Type B pancreatic cell (in vitro differentiated cells): ENCODE measurements around the gene DZIP3. TPM values are rescaled to one million over a fixed set of nuclear protein-coding genes. Genes with fewer than 3 reads are reported as not detected.

ENCODE experiments used
- DNase-seq: peaks from one replicate; pipeline ENCODE4 v3.0.0; 2021; ENCODE audit warnings: mixed read lengths; ENCODE audit not compliant: unreplicated experiment; ENCODE audit errors: extremely low spot score
- H3K27ac Mint-ChIP-seq: 2 replicates; pipeline ENCODE4 v1.8.0; 2021; ENCODE audit warnings: mild to moderate bottlenecking, mixed read lengths
- H3K27me3 Mint-ChIP-seq: 2 replicates; pipeline ENCODE4 v1.8.0; 2021; ENCODE audit warnings: mixed read lengths
- H3K36me3 Mint-ChIP-seq: 2 replicates; pipeline ENCODE4 v1.8.0; 2021; ENCODE audit warnings: mixed read lengths
- H3K4me1 Mint-ChIP-seq: one replicate; pipeline ENCODE4 v1.8.0; 2021; ENCODE audit warnings: mixed read lengths; ENCODE audit not compliant: unreplicated experiment
- H3K4me3 Mint-ChIP-seq: 2 replicates; pipeline ENCODE4 v1.8.0; 2021; ENCODE audit warnings: mild to moderate bottlenecking, mixed read lengths
- H3K9me3 Mint-ChIP-seq: 2 replicates; pipeline ENCODE4 v1.8.0; 2021; ENCODE audit warnings: mixed read lengths
- long read RNA-seq: library from polyadenylated mRNA; unstranded; transcript quantifications from one replicate; pipeline ENCODE4 v2.0.0, GENCODE V29; 2020
- total RNA-seq: library from RNA; stranded (reverse); gene quantifications from 2 replicates; pipeline ENCODE4 v1.2.1, GENCODE V29; 2021; ENCODE audit warnings: low replicate concordance
- TF ChIP-seq, protein P1 (sequence below): fragments of 200-600 bp; sonication (generic); conservative IDR thresholded peaks from 2 replicates; pipeline ENCODE4 v1.5.0; 2021; ENCODE audit warnings: antibody characterized with exemption, mild to moderate bottlenecking

The DZIP3 gene, protein sequence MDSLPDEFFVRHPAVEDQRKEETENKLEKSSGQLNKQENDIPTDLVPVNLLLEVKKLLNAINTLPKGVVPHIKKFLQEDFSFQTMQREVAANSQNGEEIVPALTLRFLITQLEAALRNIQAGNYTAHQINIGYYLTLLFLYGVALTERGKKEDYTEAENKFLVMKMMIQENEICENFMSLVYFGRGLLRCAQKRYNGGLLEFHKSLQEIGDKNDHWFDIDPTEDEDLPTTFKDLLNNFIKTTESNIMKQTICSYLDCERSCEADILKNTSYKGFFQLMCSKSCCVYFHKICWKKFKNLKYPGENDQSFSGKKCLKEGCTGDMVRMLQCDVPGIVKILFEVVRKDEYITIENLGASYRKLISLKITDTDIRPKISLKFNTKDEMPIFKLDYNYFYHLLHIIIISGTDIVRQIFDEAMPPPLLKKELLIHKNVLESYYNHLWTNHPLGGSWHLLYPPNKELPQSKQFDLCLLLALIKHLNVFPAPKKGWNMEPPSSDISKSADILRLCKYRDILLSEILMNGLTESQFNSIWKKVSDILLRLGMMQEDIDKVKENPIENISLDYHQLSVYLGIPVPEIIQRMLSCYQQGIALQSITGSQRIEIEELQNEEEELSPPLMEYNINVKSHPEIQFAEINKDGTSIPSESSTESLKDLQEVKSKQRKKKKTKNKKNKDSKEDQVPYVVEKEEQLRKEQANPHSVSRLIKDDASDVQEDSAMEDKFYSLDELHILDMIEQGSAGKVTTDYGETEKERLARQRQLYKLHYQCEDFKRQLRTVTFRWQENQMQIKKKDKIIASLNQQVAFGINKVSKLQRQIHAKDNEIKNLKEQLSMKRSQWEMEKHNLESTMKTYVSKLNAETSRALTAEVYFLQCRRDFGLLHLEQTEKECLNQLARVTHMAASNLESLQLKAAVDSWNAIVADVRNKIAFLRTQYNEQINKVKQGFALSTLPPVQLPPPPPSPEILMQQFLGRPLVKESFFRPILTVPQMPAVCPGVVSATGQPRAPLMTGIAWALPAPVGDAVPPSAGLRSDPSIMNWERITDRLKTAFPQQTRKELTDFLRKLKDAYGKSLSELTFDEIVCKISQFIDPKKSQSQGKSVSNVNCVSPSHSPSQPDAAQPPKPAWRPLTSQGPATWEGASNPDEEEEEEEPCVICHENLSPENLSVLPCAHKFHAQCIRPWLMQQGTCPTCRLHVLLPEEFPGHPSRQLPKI
- total RNA-seq = 14.0 and 22.9 TPM in 2 replicates
- long read RNA-seq, transcript DZIP3-203 (16 exons, 2,076 nt) = major isoform, 7 of 90 reads
- long read RNA-seq, partial matches to known transcripts = 73 of 90 reads
- long read RNA-seq, other reads (novel, unspliced or antisense) = 10 of 90 reads

DNA sequence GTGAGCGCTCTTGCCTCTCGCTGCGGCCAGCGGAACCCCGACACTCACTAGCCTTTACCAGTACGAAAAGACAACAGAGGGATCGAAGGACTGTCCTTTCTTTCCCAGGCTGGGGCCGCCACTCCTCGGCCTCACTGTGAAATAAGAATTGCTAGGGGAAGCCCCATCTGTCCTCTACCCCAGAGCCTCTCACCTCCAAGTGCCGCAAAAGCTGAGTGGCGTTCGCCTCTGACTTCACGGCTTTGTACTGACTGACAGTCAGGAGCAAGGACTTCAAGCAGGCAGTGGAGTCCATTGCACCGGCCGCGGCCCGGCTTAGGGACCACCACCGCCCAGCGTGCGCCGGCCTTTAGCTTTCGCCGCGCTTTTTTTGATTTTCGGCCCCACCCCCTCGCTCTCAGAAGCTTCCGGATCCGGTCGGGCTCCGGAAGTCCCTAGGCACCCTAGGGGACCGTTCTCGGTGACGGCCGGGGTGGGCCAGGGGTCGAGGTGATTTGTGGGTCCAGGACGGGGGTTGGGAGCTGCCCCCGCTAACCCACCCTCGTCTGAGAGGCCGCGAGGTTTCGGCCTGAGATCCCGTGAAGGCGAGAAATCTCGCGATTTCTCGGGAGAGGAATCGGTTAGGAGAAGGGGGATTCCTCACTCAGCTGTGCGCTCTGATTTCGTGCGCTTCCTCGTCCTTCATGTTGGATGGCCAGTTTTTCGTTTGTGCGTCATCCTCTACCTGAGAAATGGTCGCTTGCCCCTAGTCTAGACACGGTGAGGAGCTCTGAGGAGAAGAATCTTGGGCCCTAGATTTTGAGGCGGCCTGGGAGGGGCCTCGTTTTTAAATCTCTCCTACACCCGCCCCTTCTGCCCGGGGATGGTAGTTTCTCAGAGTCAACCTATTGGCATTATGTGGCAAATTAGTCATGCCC lies at the start of gene DZIP3, which contains the start of gene CIP2A:
TSS of gene DZIP3 (plus strand) at position 642 of the 917 bp plus-strand sequence. CDS start 15,685 bp downstream, outside the sequence.
TSS of gene CIP2A (minus strand) at position 358 of the 917 bp plus-strand sequence. CDS start at position 295, 63 bp downstream.
- peaks cover 6% of the 10 kb centered on the region for H3K36me3 Mint-ChIP-seq
- H3K4me1 Mint-ChIP-seq = peaks cover 19% of the 10 kb centered on the region

DNA sequence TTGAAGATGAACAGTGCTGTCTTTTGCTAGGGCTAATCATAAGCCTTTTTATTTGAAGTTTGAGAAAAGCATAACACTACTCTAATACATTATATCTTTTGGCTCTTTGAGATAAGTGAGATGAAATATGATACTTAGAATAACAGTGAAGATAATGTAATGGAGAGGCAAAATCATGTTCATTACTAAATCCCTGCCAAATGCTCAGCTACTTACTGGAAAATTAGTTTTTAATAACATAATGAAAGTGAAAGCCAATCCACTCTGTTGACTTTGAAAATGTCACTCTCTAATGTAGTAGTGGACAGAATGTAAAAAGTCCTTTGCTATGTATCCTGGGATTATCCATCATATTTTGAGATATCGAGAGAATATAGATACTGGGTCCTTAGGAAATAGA lies 43.3 kb upstream of the DZIP3 start:
- peaks cover 19% of the 10 kb centered on the region for H3K36me3 Mint-ChIP-seq

More for the DNA sequence above, at the start of gene DZIP3, which contains the start of gene CIP2A:
- H3K4me3 Mint-ChIP-seq = peak within 1 kb of the TSS; percentile 99
- H3K9me3 Mint-ChIP-seq = no peaks in the 10 kb centered on the region
- H3K27me3 Mint-ChIP-seq = no peaks in the 10 kb centered on the region
- peak within 1 kb of the TSS; percentile 99 for H3K27ac Mint-ChIP-seq
- peak; percentile 95 for DNase-seq
- TF ChIP-seq, protein P1, sequence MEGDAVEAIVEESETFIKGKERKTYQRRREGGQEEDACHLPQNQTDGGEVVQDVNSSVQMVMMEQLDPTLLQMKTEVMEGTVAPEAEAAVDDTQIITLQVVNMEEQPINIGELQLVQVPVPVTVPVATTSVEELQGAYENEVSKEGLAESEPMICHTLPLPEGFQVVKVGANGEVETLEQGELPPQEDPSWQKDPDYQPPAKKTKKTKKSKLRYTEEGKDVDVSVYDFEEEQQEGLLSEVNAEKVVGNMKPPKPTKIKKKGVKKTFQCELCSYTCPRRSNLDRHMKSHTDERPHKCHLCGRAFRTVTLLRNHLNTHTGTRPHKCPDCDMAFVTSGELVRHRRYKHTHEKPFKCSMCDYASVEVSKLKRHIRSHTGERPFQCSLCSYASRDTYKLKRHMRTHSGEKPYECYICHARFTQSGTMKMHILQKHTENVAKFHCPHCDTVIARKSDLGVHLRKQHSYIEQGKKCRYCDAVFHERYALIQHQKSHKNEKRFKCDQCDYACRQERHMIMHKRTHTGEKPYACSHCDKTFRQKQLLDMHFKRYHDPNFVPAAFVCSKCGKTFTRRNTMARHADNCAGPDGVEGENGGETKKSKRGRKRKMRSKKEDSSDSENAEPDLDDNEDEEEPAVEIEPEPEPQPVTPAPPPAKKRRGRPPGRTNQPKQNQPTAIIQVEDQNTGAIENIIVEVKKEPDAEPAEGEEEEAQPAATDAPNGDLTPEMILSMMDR = peak; percentile 38

DNA sequence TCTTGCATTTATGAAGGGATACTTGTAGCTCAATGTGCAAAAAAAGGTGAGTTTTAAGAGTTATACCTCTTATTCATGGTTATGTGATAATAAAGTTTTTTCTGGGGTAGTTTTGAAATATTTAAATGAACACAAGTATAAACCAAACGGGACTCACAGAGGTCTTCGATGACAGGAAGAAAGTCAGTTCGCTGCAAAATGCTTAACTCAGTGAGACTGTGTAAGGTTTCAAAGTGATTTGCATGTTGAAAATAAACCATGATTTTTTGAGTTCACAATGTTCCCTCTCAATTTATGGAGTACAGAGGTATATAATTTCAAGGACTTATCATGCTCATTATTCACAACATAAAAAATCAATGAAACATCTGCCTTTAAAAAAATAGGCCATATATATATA lies 42.8 kb upstream of the DZIP3 start:
- Mint-ChIP-seq H3K9me3 (no peaks in the 10 kb centered on the region), H3K4me1 (peaks cover 8% of the 10 kb centered on the region), H3K4me3 (no peak overlapping the region), H3K27me3 (no peaks in the 10 kb centered on the region), H3K27ac (no peak overlapping the region), H3K36me3 (peaks cover 19% of the 10 kb centered on the region)
- TF ChIP-seq, protein P1 = no peak
- DNase-seq = no peak

More for the DNA sequence above, 43.3 kb upstream of the DZIP3 start:
- no peak overlapping the region for H3K27ac Mint-ChIP-seq
- DNase-seq = no peak
- peaks cover 8% of the 10 kb centered on the region for H3K4me1 Mint-ChIP-seq
- no peaks in the 10 kb centered on the region for H3K27me3 Mint-ChIP-seq
- no peak overlapping the region for H3K4me3 Mint-ChIP-seq
- TF ChIP-seq, protein P1 = no peak
- no peaks in the 10 kb centered on the region for H3K9me3 Mint-ChIP-seq

DNA sequence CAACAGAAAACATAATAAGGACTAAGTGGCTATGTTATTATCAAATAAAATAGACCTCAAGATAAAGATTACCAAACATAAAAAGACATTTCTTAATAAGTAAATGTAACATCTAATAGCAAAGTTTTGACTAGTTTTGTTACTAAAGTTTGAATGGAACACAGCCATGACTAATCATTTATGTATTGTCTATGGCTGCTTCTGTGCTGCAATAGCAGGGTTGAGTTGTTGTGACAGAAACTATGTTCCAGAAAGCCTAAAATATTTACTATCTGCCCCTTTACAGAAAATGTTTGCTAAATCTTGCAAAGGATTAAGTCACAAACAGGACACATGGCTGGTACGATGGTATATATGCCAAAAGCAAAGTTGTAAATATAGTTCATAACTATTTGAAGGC lies 41.2 kb upstream of the DZIP3 start:
- H3K27me3 Mint-ChIP-seq = no peaks in the 10 kb centered on the region

More for the DNA sequence above, 41.2 kb upstream of the DZIP3 start:
- TF ChIP-seq, protein P1 = no peak
- Mint-ChIP-seq H3K27ac (no peak overlapping the region), H3K9me3 (no peaks in the 10 kb centered on the region), H3K36me3 (peaks cover 13% of the 10 kb centered on the region), H3K4me1 (peaks cover 11% of the 10 kb centered on the region), H3K4me3 (no peak overlapping the region)
- DNase-seq = no peak
